ENCODE data around the gene IFNA4.

The IFNA4 gene

GRCh38 chr9:21165516-21165915 lies 21.9 kb downstream of the IFNA4 start:
- DNase-seq (ENCODE audit: low read depth), result no peak

GRCh38 chr9:21160178-21160577 lies 27.2 kb downstream of the IFNA4 start:
- DNase-seq (ENCODE audit: low read depth), result no peak

DNA sequence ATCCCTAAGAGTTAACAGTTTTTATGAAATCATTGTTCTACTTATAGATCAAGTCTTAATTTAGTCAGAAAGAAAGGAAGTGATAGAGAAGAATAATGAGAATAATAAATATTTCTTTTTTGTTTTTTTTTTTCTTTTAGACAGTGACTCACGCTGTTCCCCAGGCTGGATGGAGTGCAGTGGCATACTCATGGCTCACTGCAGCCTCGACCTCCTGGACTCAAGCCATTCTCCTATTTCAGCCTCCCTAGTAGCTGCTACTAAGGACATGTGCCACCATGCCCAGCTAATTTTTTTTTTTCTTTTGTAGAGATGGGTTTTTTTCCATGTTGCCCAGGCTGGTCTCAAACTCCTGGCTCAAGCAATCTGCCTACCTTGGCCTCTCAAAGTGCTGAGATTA lies 31.9 kb downstream of the IFNA4 start:
- DNase-seq (ENCODE audit: low read depth), result no peak

DNA sequence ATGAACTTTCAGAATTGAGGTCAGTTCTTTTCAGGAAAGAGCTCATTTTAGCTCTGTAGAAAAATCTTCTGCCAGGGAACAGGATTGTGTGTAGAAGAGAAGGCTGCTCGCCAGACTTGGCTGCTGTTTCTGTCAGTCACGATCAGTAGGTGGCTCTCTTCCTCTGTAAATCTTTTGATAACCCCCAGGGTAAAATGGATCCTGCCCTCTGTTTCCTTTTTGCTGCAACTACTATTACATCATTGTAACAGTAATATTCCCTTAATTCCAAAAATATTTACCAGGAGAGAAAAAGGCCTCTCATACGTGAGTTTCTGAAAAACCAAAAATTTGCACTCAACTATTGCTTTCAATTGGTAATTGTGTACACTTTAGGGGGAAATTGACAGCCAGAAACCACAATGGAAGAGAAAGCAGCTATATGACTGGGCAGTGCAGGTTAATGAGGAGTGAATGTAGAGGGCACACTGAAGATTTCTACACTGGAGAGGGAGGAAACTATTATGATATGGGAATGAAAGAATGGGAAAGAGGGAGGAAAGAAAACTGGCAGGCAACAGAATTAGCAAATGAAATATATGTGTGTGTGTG lies 33.3 kb downstream of the IFNA4 start:
- no peak for DNase-seq (ENCODE audit: low read depth)

- no peak for DNase-seq (ENCODE audit: low read depth)
Observed at GRCh38 chr9:21153336-21154017, 33.9 kb downstream of the IFNA4 start.

GRCh38 chr9:21144603-21145002 lies 42.8 kb downstream of the IFNA4 start:
- no peak for DNase-seq (ENCODE audit: low read depth)

DNA sequence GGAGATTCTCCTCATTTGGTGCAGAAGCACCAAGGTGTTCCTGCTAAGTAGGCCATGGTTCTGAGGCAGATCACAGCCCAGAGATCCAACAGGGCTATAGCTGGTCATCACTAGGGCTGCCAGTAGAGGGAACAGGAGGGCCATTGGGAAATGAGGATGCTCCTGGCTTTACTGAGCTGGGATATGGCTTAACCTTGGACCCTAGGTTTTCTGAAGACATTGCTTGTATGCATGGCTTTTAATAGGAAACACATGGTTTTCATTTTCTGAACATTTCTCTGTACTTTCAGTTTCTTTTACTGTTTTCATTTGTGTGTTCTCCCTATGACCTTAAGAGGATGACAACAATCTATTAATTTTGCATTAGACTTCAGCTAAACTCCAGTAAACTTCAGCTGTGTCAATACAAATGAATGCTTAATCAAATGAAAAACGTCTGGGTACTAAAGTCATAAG lies 45.9 kb downstream of the IFNA4 start, which contains the start of gene IFNW1:
IFNW1 (minus strand) TSS at position 406 of the 456 bp plus-strand sequence; CDS start at position 144, 262 bp downstream.
- DNase-seq (ENCODE audit: low read depth), result peak; percentile 10

GRCh38 chr9:21137020-21137419 lies 50.4 kb downstream of the IFNA4 start:
- DNase-seq (ENCODE audit: low read depth), result no peak
